Astrocyte of the cerebellum (primary cell): Measurements from ENCODE around the gene MBTPS1.
"Not testable (repeated sequence)": the region's sequence is repeated elsewhere in the genome, so short reads cannot be mapped to it uniquely, and the experiment has no call there.

Experiments
- DNase-seq: peaks from one replicate; pipeline ENCODE4 v3.0.0-alpha.2; 2011; ENCODE audit warnings: low read depth
- H3K4me3 ChIP-seq: 2 replicates; pipeline ENCODE4 v1.5.1; 2011; ENCODE audit warnings: mild to moderate bottlenecking, low read depth, low read length, moderate library complexity
- in situ Hi-C: cut with HindIII; loops from 2 replicates; pipeline ENCODE4 v1.10.0; 2017; ENCODE audit warnings: low sequenced_read_pairs
- TF ChIP-seq, protein P1 (sequence below): IDR thresholded peaks from 2 replicates; pipeline ENCODE4 v1.5.1; 2012; ENCODE audit warnings: low read length, low read depth, moderate library complexity, mild to moderate bottlenecking; ENCODE audit errors: missing control alignments

The MBTPS1 gene

GRCh38 chr16:84124257-84125073 lies 7.7 kb upstream of the MBTPS1 start:
- DNase-seq: no peak
- in situ Hi-C loops: no loop called here
- H3K4me3 ChIP-seq: no peak overlapping the region
- TF ChIP-seq, protein P1, sequence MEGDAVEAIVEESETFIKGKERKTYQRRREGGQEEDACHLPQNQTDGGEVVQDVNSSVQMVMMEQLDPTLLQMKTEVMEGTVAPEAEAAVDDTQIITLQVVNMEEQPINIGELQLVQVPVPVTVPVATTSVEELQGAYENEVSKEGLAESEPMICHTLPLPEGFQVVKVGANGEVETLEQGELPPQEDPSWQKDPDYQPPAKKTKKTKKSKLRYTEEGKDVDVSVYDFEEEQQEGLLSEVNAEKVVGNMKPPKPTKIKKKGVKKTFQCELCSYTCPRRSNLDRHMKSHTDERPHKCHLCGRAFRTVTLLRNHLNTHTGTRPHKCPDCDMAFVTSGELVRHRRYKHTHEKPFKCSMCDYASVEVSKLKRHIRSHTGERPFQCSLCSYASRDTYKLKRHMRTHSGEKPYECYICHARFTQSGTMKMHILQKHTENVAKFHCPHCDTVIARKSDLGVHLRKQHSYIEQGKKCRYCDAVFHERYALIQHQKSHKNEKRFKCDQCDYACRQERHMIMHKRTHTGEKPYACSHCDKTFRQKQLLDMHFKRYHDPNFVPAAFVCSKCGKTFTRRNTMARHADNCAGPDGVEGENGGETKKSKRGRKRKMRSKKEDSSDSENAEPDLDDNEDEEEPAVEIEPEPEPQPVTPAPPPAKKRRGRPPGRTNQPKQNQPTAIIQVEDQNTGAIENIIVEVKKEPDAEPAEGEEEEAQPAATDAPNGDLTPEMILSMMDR: no peak

DNA sequence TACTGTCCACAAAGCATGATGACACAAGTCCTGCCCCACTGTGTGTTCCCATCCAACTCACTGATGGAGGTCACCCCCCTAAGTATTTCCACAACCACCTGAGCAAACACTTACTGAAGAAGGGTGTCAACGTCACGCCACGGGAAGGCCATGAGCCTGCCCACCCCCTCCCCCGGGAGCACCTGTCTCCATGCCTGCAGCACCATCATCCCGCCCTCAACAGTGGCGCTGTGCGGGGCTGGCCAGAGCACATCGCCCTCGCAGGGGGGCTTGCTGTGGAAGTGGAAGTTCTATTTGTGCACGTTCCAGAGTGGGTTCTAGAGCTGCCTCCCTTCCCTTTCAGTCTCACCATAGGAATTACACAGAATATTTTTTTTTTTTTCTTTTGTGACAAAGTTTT lies 4.3 kb upstream of the MBTPS1 start:
- TF ChIP-seq, protein P1: no peak
- in situ Hi-C loops: no loop called here
- no peak overlapping the region for H3K4me3 ChIP-seq
- DNase-seq: no peak

DNA sequence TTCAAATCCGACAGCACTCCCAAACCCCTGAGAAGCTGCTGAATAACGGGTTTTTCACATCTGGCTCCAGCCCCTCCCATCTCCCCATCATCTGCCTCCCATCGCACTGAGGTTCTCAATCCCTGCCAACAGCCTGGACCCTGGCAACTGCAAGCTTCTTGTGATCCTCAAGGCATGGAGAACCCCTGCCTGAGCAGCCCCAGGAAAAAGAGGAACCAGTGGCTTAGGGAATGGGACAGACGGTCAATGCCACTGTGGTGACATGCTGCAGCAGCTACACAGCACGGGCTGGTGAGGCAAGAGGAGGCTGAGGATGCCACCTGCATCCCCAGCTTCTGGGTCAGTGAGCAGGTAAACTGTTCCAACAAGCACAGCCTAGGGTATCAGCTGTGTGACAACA lies 3.3 kb upstream of the MBTPS1 start:
- in situ Hi-C loops: no loop called here
- DNase-seq: no peak
- TF ChIP-seq, protein P1: no peak
- H3K4me3 ChIP-seq: no peak overlapping the region

DNA sequence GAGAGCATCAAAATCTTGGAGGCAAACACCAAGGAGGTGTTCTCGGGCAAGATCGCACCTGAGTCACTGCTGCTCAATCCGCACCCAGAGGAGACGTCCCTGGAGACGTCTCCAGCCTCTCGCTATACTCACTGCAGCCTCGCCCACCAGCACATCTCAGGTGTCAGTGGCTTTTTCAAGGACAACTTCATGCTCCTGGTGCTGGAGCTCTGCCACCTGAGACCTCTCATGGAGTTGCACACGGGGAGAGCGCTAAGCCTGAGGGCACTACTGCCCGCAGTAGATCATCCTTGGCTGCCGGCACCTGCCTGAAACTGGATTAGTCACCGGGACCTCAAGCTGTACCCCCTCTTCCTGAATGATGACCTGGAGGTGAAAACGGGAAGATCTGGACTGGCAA lies 2.6 kb upstream of the MBTPS1 start:
- in situ Hi-C loops: no loop called here
- TF ChIP-seq, protein P1: no peak
- no peak overlapping the region for H3K4me3 ChIP-seq
- DNase-seq: no peak

DNA sequence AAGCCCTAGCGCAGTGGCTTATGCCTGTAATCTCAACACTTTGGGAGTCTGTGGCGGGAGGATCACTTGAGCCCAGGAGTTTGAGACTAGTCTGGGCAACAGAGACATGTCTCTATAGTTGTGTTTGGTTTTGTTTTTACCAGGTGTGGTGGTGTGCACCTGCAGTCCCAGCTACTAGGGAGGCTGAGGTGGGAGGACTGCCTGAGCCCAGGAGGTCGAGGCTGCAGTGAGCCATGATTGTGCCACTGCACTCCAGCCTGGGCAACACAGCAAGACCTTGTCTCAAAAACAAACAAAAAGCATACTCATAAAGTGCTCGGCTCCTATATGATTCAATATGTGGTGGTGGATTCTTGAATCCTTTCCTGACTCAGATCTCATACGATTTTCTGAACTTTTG lies 1.6 kb upstream of the MBTPS1 start:
- in situ Hi-C loops, H3K4me3 ChIP-seq: not testable (repeated sequence)

DNA sequence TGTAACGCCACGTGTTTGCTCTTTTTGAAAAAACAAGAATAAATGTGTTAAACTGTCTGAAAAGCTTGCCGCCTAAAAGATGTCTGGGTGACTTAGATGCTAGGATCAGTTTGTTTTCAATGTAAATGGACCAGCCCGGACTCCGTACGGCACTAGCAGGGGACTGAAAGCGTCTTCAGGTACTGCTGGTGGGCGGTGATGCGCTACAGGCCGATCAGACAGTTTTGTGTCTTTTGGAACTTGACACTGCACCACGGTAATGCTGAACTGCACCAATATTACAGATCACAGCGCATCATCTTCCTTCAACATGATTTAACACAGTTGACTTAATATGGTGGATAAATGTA lies 727 bp upstream of the MBTPS1 start:
- in situ Hi-C loops: no loop called here
- TF ChIP-seq, protein P1: no peak
- no peak for DNase-seq
- H3K4me3 ChIP-seq: peak overlapping the region; percentile 92

More for the DNA sequence above, 1.6 kb upstream of the MBTPS1 start:
- not testable (repeated sequence) for DNase-seq

- TF ChIP-seq, protein P1: no peak
- in situ Hi-C loops: no loop called here
- no peak for DNase-seq
- H3K4me3 ChIP-seq: peak overlapping the region; percentile 92
Measured at GRCh38 chr16:84115919-84116719, 623 bp downstream of the MBTPS1 start.

- H3K4me3 ChIP-seq, DNase-seq, in situ Hi-C loops: not testable (repeated sequence)
Measured at GRCh38 chr16:84111949-84112348, 4.8 kb downstream of the MBTPS1 start.
